Measurements from ENCODE around the gene ZCCHC14.
"Not testable (repeated sequence)": the region's sequence is repeated elsewhere in the genome, so short reads cannot be mapped to it uniquely, and the experiment has no call there.

DNA sequence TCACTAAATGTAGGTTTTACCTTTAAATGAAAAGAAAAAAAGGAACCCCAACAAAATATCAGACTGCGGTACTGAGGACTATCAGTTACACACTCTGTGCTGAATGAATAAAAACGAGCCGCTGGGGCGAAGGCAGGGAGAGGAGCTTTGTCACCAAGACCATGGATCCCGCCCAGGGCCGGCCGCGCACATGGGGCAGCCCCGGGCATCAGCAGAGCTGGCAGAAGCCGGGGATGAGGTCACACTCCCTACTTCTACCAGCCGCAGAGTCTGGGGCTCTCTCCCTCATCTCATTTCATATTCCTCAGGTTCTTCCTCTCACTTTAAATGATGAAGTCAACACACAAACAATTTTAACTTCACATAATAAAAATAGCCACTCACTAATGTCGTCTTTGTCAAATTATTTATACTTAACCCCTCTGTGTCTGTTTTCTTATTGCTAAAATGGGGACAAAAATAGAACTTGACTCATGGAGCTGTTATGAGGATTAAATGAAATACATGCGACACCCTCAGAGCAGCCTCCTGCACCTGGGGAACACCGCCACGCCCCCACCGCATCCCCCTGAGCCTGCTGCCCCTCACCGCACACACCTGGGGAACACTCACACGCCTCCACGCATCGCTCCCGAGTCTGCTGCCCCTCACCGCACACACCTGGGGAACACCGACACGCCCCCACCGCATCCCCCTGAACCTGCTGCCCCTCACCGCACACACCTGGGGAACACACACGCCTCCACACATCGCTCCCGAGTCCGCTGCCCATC is 15.4 kb downstream of the ZCCHC14 start:
- TF ChIP-seq, protein P1, sequence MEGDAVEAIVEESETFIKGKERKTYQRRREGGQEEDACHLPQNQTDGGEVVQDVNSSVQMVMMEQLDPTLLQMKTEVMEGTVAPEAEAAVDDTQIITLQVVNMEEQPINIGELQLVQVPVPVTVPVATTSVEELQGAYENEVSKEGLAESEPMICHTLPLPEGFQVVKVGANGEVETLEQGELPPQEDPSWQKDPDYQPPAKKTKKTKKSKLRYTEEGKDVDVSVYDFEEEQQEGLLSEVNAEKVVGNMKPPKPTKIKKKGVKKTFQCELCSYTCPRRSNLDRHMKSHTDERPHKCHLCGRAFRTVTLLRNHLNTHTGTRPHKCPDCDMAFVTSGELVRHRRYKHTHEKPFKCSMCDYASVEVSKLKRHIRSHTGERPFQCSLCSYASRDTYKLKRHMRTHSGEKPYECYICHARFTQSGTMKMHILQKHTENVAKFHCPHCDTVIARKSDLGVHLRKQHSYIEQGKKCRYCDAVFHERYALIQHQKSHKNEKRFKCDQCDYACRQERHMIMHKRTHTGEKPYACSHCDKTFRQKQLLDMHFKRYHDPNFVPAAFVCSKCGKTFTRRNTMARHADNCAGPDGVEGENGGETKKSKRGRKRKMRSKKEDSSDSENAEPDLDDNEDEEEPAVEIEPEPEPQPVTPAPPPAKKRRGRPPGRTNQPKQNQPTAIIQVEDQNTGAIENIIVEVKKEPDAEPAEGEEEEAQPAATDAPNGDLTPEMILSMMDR (optimal IDR thresholded peaks at IDR 0.05 in 1 of 3, IDR thresholded peaks at IDR 0.05 in 1 of 3, conservative IDR thresholded peaks at IDR 0.05 in 1 of 3; ENCODE audit: extremely low read depth in 1 of 3, insufficient read depth in 2 of 3, low read length in 3 of 3): not testable (repeated sequence)
- not testable (repeated sequence) for TF ChIP-seq EZH2 (IDR thresholded peaks at IDR 0.05; ENCODE audit: low read length)

Measured in keratinocyte (primary cell).